NCI-H1436 treated with DMSO at 0.1 percent for 48 hours (cell line): Measurements from ENCODE around the gene COX20.

Source experiments
- DNase-seq: peaks from one replicate; lab custom pipeline; 2025; lab: John Stamatoyannopoulos, UW

COX20 gene

GRCh38 chr1:244874974-244875579, 39.6 kb downstream of the COX20 start:
- DNase-seq, result no peak

DNA sequence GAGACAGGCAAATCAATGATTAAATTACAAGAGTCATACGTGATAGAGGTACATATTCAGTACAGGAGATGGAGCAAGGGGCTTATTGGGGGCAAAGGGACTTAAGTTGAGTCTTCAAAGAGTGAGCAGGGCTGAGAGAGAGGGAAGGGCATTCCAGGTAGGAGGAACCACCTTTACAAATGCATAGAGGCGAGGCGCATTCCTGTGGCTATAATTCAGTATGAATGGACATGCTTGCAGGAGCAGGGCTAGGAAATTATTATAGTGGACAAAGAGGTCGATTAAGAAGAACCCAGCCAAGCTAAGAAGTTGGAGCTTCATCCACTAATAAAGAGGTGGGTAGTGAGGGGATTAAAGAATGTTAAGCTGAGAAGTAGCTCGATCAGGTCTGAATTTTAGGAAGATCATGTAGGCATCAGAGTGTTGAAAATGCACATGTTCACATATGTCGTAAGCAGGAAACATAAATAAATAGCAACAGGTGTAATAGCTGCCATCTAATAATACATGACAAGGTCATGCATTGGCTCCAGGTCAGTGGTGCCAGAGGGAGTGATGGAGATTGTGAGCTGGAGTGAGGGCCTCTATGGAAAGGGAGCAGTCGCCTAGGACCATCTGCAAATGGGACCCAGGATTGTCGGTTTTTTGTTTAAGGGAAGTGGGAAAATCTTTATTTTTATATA, 40.9 kb downstream of the COX20 start:
- no peak for DNase-seq

GRCh38 chr1:244878681-244879080, 43.2 kb downstream of the COX20 start:
- DNase-seq, result no peak

GRCh38 chr1:244881552-244882280, 46.3 kb downstream of the COX20 start:
- DNase-seq, result no peak

DNA sequence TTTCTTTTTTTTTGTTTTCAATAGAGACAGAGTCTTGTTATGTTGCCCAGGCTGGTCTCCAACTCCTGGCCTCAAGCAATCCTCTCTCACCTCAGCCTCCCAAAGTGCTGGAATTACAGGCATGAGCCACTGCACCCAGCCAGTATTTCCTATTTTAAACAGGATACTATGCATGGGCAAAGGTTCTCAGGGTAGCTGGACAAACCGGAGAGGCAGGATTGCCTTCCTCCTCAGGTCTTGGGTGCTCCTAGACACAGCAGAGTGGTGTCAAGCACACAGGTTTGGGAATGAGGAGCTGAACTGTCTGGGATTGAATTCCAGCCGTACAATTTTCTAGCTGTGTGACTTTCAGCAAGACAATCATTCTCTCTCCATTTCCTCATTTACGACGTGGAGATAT, 51.8 kb downstream of the COX20 start:
- DNase-seq, result no peak

- no peak for DNase-seq
Observed at GRCh38 chr1:244893836-244894235, 58.4 kb downstream of the COX20 start.
